Right atrium auricular region (tissue), 2 donors: ENCODE results near the gene PLCB4. TPM values are rescaled to one million over a fixed set of nuclear protein-coding genes. Genes with fewer than 3 reads are reported as not detected.
A peak's percentile ranks its signal among the peaks of the same experiment; 100 is the strongest.

Experiments used
- DNase-seq: peaks from one replicate; pipeline ENCODE4 v3.0.0-alpha.2; 2019; ENCODE audit warnings: low spot score
- H3K27ac ChIP-seq, 2 donors: fragments of 200-600 bp; sonication (generic); 1 replicate in 1 of 2; 2 replicates in 1 of 2; pipeline ENCODE4 v1.5.1; 2016 to 2019
- H3K27me3 ChIP-seq, 2 donors: fragments of 200-600 bp; sonication (generic); one replicate each; pipeline versions ENCODE4 v1.5.1 to v1.6.0; 2017 to 2019
- H3K36me3 ChIP-seq: fragments of 200-600 bp; sonication (generic); one replicate; pipeline ENCODE4 v1.5.1; 2016
- H3K4me1 ChIP-seq, 2 donors: fragments of 200-600 bp; sonication (generic); one replicate each; pipeline versions ENCODE4 v1.5.1 to v1.6.0; 2017 to 2019
- H3K4me3 ChIP-seq, 2 donors: fragments of 200-600 bp; sonication (generic); 1 replicate in 1 of 2; 2 replicates in 1 of 2; pipeline ENCODE4 v1.5.1; 2017 to 2019; ENCODE audit warnings: mild to moderate bottlenecking in 1 of 2, moderate library complexity in 1 of 2
- H3K9me3 ChIP-seq, 2 donors: fragments of 200-600 bp; sonication (generic); one replicate each; pipeline ENCODE4 v1.5.1; 2019
- CTCF ChIP-seq, 2 donors: fragments of 200-600 bp; sonication (generic); IDR thresholded peaks; one replicate each; pipeline ENCODE4 v1.5.1; 2019; ENCODE audit warnings: antibody characterized with exemption in 2 of 2
- total RNA-seq, 2 donors: library from RNA; depleted of rRNA; stranded (reverse); fragments of >200 nt; gene quantifications; one replicate each; pipeline ENCODE4 v1.1.0, GENCODE V29; 2016

Gene PLCB4
- total RNA-seq, 2 donors from 2014 or later = 14.3 to 32.4 TPM

- Histone ChIP-seq H3K4me3 (no peak overlapping the region), H3K9me3 (no peaks in the 10 kb centered on the region), H3K27ac (no peak overlapping the region), H3K4me1 (peaks cover 0 to 12% of the 10 kb centered on the region in 2 donors), H3K27me3 (no peaks in the 10 kb centered on the region), H3K36me3 (no peaks in the 10 kb centered on the region)
- no peak for DNase-seq
- no peak for TF ChIP-seq CTCF (IDR thresholded peaks at IDR 0.05)
These were observed 270.8 kb downstream of the PLCB4 start for GRCh38 chr20:9339708-9340107.

- H3K27me3 ChIP-seq = no peaks in the 10 kb centered on the region
- H3K27ac ChIP-seq = no peak overlapping the region
- no peaks in the 10 kb centered on the region for H3K9me3 ChIP-seq
These were observed 273.8 kb downstream of the PLCB4 start for GRCh38 chr20:9342651-9343050.

GRCh38 chr20:9344083-9344920, 275.4 kb downstream of the PLCB4 start:
- H3K4me1 ChIP-seq = peaks cover 0 to 25% of the 10 kb centered on the region in 2 donors
- no peaks in the 10 kb centered on the region for H3K36me3 ChIP-seq
- H3K27me3 ChIP-seq = no peaks in the 10 kb centered on the region

More at GRCh38 chr20:9342651-9343050, 273.8 kb downstream of the PLCB4 start:
- no peak overlapping the region for H3K4me3 ChIP-seq
- DNase-seq = no peak
- peaks cover 0 to 25% of the 10 kb centered on the region in 2 donors for H3K4me1 ChIP-seq
- TF ChIP-seq CTCF (IDR thresholded peaks at IDR 0.05) = no peak
- no peaks in the 10 kb centered on the region for H3K36me3 ChIP-seq

GRCh38 chr20:9348316-9348715, 279.4 kb downstream of the PLCB4 start:
- H3K27ac ChIP-seq = no peak overlapping the region
- H3K4me3 ChIP-seq = no peak overlapping the region
- no peaks in the 10 kb centered on the region for H3K27me3 ChIP-seq
- no peak for TF ChIP-seq CTCF (IDR thresholded peaks at IDR 0.05)
- DNase-seq = no peak
- peaks cover 0 to 36% of the 10 kb centered on the region in 2 donors for H3K4me1 ChIP-seq
- H3K36me3 ChIP-seq = no peaks in the 10 kb centered on the region
- H3K9me3 ChIP-seq = no peaks in the 10 kb centered on the region

More at GRCh38 chr20:9344083-9344920, 275.4 kb downstream of the PLCB4 start:
- peak overlapping the region; percentile 35 to 49 for H3K27ac ChIP-seq
- TF ChIP-seq CTCF (IDR thresholded peaks at IDR 0.05) = no peak
- no peaks in the 10 kb centered on the region for H3K9me3 ChIP-seq
- H3K4me3 ChIP-seq = no peak overlapping the region
- no peak for DNase-seq

GRCh38 chr20:9348747-9349146, 279.9 kb downstream of the PLCB4 start:
- Histone ChIP-seq H3K27ac (no peak overlapping the region), H3K4me3 (no peak overlapping the region), H3K4me1 (peaks cover 0 to 38% of the 10 kb centered on the region in 2 donors), H3K9me3 (no peaks in the 10 kb centered on the region), H3K27me3 (no peaks in the 10 kb centered on the region), H3K36me3 (no peaks in the 10 kb centered on the region)
- no peak for TF ChIP-seq CTCF (IDR thresholded peaks at IDR 0.05)
- DNase-seq = no peak
